ENCODE results near the gene GNAI3.
A peak's percentile ranks its signal among the peaks of the same experiment; 100 is the strongest.
"Not testable (repeated sequence)": the region's sequence is repeated elsewhere in the genome, so short reads cannot be mapped to it uniquely, and the experiment has no call there.

GNAI3 gene

DNA sequence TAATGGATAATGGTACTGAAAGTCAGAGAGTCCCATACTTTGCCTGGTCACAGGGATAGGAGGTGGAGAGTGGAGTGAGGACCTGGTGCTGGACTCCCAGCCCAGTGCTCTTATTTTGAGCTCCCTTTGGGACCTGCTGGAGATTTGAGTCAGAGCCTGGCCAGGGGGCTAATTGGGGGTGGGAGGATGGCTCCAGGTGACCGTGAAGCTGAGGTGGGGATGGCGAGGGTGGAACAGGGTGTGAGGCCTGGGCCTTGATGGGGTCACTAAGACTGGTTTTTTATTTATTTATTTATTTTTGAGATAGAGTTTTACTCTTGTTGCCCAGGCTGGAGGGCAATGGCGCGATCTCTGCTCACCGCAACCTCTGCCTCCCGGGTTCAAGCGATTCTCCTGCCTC, 89.0 kb downstream of the GNAI3 start:
- DNase-seq (ENCODE audit: low spot score) = no peak

DNA sequence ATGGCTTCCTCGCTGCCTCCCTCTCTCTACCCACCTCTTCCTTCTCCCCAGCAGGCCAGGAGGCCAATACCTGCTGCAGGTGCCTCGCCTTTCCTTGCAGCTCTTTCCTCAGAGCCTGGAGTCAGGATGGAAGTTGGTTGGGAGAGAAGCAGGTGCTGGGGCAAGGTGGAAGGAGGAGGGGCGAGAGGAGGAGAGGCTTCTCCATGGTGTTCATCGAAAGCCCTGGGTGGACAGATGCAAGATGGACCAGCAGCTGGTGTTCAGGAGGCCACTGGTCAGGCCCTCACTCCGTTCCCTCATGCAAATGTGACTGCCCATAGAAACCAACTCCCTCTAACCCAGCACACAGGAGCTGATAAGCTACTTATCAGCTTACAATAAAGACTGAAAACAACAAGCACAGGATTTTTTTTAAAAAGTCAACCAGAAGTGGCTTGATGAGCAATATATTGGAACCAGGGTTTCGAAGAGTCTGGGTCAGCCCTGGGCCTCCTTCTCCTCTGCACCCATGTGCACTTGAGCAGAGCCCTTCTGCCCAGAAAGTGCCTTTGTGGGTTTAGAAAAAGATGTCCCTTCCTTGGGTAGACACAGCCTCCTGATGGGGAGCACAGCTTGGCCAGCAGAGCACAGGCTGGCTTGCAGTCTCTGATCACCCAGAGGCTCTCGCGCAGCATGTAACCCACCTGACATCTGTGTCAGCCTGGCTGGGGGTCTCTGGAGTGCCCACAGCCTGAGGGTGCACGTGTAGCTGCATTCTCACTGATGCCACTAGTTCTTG, 90.8 kb downstream of the GNAI3 start:
- DNase-seq (ENCODE audit: low spot score) = no peak

DNA sequence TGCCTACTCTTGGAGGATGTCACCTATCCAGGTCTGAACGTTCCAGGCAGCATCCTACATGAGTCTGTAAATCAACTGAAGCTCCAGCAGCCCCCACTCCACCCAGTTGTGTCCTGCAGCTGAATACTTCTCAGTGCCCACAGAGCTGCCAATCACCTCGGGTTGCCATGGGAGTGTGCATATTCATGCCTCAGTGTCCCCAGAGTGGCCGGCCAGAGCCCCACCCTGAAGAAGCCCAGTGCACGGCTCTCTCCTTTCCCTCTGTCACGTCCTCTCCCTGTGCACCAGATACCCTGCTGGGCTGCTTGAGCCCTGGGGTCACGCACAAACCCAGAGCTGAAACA, 91.4 kb downstream of the GNAI3 start:
- DNase-seq (ENCODE audit: low spot score) = no peak

DNA sequence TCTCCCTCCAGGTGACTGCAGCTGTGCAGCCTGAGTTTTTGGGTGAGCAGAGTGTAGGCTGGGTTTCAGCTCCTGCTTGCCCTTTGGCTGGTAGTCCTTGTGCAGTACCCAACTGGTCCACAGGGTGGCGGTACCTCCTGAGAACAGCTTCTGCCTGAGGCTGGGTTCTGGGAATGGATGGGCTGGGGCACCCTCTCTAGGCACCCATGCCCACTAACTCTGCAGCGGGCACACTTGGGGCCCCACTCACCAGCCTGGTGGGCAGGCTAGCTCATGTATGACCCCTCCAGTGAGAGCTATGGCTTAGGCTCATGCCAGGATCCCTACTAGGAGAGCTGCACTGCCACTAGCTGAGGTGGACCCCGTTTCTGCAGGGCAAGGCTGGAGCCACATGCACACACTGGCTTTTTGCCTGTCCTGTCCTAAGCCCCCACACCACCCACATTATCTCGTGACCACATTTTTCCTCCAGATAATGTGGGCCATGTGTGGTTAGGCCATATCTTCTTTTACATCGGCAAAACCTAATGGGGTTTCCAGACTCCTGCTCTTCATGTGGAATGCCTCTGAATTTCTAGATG, 92.0 kb downstream of the GNAI3 start:
- no peak for DNase-seq (ENCODE audit: low spot score)

DNA sequence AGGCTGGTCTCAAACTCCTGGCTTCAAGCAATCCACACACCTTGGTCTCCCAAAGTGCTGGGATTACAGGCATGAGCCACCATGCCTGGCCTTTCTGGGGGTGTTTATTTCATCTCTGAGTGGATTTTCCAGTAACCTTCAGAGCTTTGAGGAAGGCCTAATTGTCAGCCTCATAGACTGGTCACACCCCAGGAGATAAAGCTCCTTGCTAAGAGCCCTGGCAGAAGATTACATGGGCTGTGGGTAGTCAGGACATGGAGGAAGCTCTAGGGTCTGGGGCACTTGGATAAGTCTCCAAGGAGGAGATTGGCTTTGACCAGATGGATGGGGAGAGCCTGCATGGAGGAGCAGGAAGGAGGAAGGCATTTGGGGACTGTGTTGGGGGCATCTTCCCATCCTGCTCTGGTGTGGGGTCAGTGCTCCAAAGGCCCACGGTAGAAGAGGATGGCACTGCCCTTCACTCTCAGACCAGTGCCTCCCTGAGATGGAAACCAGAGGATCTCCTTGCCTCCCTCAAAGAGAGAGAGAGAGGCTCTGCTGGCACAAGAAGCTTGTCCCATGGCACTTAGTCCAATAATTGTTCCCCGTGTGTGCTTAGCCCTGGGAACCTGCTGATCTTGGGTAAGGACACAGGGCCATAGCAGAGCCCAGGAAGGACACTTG, 92.8 kb downstream of the GNAI3 start:
- no peak for DNase-seq (ENCODE audit: low spot score)

DNA sequence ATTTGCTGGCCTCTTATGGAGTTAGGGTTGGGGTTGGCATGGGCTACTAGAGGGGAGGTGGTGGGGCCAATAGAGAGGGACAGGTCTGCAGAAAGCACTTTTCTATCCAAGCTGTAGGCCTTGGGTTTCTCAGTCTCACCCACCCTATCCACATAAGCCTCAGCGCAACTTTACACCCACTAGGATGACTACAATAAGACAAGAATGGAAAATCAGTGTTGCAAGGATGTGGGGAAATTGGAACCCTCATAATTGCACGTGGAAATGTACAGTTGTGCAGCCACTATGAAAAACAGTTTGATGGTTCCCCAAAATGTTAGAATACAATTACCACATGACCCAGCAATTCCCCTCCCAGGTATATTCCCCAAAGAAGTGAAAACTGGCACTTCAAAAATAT, 93.4 kb downstream of the GNAI3 start:
- DNase-seq (ENCODE audit: low spot score) = no peak

DNA sequence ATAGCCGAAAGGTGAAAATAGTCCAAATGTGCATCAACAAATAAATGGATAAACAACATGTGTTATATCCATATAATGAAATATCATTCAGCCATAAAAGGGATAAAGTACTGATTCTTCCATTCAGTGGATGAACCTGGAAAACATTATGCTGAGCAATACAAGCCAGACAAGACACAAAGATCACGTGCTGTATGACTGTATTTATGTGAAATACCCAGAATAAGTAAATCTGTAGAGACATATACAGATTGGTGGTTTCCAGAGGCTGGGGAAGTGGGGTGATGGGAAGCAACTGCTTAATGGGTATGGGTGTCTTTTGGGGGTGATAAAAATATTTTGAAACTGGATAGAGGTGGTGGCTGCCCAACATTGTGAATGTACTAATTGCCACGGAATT, 94.2 kb downstream of the GNAI3 start:
- DNase-seq (ENCODE audit: low spot score) = no peak

DNA sequence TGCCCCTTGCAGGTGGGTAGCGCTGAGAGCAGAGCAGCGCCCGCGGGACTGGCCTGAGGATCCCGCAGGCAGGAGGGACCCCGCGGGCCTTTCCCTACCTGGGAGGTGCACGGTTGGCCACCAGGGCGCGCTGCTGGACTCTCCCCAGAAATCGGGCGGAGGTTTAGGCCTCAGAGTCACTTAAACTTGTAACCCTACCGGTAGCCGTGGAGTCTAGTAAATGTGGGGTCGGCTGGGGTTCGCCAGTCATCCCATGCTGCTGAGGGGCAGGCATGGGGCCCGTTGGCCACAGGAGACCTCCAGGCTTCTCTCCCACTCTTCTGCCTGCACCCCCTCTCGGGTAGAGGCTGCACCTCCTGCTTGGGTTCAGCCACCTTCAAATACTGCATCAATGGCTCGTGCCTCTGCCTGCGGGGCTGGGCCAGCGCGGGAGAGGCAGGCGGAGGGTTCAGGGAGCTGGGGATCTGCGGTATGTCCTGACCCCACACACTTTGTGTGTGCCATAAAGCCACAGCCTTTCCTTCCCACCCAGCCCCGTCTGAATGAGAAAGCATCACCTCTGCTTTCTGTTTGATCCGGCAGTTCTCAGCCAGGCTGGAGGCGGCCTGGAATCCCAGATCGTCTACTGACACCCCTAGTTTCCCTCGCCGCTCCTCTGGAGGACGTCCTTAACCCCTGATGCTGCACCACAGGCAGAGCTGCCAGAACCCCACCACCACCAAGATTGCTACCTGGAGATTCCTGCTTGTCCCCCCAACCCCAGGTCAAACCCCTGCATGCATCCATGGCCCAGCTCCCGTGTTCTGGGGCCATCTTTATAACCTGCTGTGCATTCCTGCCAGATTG, 95.2 kb downstream of the GNAI3 start:
- DNase-seq (ENCODE audit: low spot score) = no peak

DNA sequence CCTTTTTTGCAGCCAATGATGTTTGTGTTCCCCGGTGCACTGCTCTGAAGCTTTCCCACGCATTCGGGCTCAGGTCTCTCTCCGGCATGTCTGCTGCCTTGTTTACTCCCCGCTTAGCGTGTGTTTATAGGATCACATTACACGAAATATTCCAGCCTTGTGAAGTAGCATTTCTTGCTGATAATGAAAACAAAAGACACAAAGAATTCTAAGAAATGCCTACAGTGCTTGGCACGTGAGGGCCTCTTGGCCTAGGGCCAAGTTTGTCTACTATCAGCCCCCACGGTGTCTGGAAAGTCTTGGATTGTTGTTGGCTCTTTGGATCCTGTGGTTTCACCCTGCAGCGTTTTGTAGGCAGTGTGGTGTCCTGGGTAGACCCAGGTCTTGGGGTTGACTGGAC, 96.3 kb downstream of the GNAI3 start:
- DNase-seq (ENCODE audit: low spot score) = no peak

DNA sequence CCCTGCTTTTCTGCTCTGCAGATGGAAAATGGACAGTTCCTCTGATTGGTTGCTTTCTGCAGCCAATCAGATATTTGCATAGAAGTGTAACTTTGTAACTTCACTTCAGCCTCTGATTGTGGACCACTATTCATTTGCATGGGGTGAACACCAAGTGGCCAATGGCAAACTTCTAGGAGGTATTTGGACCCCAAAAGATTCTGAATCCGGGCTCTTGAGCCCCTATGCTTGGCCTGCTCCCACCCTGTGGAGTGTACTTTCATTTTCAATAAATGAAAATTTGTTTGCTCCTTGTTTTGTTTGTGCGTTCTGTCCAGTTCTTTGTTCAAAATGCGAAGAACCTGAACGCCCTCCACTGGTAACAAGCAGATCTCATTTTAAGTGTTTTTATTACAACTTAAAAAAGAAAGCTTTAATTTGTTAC, 101.1 kb downstream of the GNAI3 start:
- no peak for DNase-seq (ENCODE audit: low spot score)

DNA sequence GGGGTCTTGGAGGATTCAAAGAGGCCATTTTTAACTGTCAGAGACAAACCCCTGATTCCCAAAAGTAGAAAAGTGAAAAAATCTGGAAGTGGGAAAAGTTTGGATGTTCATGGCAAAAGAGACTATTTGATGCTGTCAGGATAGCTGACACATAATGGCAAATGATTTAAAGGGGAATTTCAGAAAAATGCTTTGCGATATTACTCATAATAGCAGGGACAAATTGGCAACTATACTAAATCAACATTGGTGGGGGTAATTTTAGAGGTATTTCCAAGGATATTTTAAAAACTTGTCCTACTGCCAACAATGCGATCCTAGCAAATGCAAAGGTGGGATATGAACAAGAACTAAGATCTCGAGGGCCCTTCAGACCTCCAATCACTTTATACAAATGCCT, 102.2 kb downstream of the GNAI3 start:
- DNase-seq (ENCODE audit: low spot score) = no peak

DNA sequence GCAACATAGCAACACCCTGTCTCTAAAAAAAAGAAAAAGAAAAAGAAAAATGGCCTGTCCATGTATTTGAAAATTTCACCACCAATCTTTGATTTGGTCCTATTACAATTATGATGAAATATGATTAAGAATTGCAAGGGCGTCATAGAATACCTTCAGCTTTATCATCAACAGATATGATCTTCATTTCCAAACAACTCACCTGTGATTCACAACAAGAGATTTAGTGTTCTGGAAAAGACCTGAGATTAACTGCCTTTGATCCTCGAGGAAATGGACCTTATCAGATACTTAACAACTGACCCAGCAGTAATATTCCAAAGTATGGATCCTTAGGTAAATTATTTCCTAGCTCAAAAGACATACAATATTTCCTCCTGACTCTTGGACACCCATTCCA, 104.0 kb downstream of the GNAI3 start:
- no peak for DNase-seq (ENCODE audit: low spot score)

DNA sequence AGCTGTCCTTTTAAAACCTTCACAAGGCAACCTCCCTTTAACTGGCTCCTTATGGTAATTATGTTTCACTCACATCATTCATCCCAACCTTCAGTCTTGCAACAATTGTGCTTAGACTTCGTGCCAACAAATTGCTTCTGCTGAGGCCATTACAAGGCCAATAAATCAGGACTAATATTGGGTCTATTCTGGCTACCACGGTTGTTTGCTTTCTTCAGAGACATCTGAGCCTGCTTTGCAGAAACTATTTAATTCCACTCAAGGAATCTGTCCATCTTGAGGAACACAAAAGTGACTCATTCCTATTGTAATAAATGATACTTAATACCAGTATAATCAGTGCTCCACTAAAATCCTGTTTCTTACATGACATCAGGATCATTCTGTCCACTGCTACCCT, 104.9 kb downstream of the GNAI3 start:
- DNase-seq (ENCODE audit: low spot score) = no peak

DNA sequence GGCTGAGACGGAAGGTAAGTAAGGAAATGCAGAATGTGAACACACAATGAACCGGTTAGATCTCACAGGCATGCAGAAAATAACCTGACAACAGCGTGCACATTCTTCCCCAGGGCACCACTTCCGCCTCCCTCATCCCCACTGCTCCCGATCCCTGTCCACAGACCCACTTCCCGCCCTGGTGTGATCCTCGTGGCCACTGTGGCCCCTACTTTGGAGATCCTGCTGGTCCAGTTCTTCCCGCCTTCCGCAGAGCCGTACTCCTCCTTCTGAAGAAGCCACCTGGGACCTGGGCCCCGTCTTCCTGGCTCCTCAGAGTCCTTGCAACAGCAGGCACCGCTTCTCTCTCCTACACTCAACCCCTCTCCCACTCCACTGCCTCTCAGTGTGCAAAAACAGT, 106.1 kb downstream of the GNAI3 start:
- DNase-seq (ENCODE audit: low spot score) = no peak

DNA sequence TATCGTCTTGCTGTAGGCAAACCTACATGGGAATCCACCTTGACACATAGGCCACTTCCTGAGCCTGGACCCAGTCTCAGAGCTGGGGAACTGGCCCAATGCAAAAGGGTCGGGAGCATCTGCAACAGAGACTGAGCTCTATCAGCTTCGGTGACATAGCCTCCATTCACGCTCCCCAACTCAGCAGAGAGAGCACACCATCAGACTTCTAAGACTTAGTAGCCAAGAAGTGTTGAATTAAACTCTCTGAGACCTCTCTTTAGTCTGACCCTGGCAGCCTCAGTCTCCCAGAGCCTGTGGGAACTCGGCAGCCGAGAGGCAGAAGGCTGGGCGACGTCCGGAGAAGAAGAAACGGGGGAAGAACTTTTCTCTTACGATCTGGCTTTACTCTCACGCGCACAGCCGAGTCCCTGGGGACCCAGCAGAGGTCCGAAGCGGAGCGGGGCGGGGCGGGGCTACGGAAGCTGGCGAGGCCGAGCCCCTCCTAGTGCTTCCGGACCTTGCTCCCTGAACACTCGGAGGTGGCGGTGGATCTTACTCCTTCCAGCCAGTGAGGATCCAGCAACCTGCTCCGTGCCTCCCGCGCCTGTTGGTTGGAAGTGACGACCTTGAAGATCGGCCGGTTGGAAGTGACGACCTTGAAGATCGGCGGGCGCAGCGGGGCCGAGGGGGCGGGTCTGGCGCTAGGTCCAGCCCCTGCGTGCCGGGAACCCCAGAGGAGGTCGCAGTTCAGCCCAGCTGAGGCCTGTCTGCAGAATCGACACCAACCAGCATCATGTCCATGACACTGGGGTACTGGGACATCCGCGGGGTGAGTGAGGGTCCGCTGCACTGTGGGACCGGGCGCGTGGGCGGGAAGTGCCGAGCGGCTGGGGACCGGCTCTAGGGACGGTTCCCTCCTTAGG, 107.5 kb downstream of the GNAI3 start, which contains the start of gene GSTM4:
Gene GSTM4, plus strand, starts transcription at position 485 of the 905 bp plus-strand sequence. Its CDS starts 291 bp downstream, at position 776.
- peak; percentile 70 for DNase-seq (ENCODE audit: low spot score)

DNA sequence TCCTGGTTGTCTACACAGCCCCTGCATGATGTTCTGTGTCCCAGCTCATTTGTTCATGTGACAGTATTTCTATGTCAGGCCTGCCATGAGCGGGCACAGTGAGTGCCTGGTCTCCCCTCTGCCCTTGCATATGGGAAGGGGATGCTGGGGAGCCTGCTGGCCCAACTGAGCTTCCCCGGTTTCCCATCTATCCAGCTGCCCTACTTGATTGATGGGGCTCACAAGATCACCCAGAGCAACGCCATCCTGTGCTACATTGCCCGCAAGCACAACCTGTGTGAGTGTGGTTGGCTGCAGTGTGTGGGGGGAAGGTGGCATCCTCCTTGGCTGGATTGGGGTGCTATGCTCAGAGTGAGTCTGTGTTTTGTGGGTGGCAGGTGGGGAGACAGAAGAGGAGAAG, 109.0 kb downstream of the GNAI3 start:
- DNase-seq (ENCODE audit: low spot score) = no peak

DNA sequence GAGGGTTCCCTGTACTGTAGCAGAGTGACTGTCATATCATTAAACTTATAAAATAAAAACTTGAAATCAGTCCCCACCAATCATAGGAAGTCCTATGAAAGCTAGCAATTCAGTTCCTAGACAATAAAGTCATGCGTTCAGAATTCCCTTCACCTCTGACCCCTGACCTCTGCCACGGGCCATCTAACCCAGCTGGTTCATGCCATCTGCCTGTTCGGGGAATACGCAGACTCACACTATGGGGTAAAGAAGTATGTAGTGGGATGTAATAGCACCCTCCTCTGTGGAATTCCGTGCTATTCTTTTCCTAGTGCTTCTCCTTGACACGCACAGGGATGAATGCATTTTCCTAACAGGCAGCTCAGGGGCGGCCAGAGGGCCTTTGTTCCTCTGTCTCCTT, 109.6 kb downstream of the GNAI3 start:
- no peak for DNase-seq (ENCODE audit: low spot score)

DNA sequence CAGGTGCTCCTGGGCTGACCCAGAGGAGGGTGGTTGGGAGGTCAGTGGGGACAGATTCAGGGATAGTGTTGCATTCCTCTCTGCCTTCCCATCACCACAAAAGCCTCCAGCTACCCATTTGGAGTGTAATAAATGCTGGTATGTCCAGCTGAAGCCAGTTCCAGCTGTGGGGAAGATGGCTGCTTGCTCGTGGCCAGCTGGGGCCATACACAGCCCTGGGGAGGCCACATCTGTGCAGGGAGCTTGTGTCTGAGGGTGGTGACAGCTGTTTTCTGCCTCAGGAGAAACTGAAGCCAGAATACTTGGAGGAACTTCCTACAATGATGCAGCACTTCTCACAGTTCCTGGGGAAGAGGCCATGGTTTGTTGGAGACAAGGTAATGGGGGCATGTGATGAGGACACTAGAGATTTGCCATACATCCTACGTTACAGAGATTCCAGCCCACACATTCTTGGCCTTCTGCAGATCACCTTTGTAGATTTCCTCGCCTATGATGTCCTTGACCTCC, 110.2 kb downstream of the GNAI3 start:
- DNase-seq (ENCODE audit: low spot score) = no peak

DNA sequence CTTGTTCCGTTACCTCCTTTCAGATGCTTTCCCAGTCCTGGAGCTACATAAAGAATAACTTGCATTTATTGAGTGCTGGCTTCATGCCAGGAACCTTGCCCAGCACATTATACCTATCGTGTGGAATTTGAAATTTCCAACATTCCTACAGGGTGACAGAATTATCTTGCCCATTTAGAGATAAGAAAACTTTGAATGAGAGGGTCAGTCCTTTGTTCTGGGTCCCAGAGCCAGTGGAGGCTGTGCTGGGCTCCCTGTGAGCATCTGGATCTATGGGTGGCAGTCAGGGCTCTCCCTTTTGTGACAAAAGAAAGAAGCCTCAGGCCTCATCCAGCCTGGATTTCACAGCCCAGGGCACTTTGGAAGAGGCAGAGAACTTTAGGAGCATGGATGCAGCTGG, 110.7 kb downstream of the GNAI3 start:
- DNase-seq (ENCODE audit: low spot score) = no peak

DNA sequence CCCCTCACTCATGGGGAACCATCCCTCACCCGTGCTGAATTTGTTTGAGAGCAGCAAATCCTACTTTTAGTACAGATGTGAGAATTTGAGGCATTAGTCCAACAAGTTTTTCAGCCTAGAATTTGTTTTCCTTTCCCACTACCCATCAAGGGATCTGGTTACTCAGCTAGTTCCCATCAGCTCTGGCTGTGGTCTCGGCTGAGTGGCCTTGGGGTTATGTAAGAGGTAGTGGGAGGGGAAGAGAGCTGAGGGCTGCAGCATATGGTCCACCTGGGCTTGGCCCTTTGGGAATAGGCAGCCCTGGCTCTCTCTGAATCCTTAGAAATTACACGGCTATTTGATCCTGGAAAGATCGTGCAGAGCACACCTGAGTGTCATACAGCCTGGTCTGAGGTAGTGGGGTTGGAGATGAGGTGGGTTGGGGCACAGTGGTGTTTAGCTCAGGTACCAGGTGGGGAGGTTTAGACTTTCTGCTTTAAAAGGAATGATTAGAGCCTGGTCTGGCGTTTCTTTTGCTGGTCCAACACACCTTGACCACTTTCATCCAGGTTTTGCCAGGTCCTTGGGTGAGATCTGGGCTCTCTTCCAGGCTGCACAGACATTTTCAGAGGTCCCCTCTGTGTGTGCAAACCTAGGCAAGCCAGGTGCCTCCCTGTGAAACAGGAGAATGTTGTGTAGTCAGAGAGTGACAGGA, 111.7 kb downstream of the GNAI3 start:
- no peak for DNase-seq (ENCODE audit: low spot score)

DNA sequence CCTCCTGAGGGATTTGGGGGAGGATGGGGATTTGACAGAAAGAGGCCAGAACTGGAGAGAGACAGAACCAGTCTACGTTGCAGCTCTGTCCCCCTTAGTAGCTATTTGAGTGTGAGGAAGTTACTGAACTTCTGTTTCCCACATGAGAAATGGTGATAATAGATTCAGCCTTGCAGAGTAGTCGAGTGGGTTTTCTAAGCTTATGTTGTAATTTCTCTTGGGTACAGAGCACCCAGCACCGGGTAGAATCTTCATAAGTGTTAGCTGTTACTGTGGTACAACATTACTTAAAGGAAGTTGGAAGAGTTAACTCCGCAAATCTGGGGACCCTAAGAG, 112.2 kb downstream of the GNAI3 start:
- DNase-seq (ENCODE audit: low spot score) = not testable (repeated sequence)
